ENCODE results near the gene ZCCHC17. TPM values are rescaled to one million over a fixed set of nuclear protein-coding genes. Genes with fewer than 3 reads are reported as not detected.

Gene ZCCHC17
- total RNA-seq = 40.6 and 48.4 TPM in 2 replicates

GRCh38 chr1:31296486-31297276, at the start of gene ZCCHC17, which contains the start of gene SNRNP40:
Gene ZCCHC17, plus strand, starts transcription at chr1:31297032. Its CDS starts 13,067 bp downstream, at chr1:31310099.
Gene SNRNP40, minus strand, starts transcription at chr1:31296788. Its CDS starts 37 bp downstream, at chr1:31296751.

GRCh38 chr1:31373056-31373896, 76.4 kb downstream of the ZCCHC17 start, which contains the start of gene FABP3:
Gene FABP3, minus strand, starts transcription at chr1:31373076. Its CDS starts 62 bp downstream, at chr1:31373014.

GRCh38 chr1:31412732-31413404, 116.0 kb downstream of the ZCCHC17 start, which contains the start of gene SERINC2:
Gene SERINC2, plus strand, starts transcription at chr1:31413213. Its CDS starts 53 bp downstream, at chr1:31413266.

Other genes with a start within 250 kb of the ZCCHC17 start
- gene PUM1, start 231.3 kb upstream of the ZCCHC17 start, total RNA-seq = 44.7 and 55.6 TPM in 2 replicates
- gene NKAIN1, start 57.1 kb upstream of the ZCCHC17 start, total RNA-seq = not detected in 2 replicates
- 86.3 and 106 TPM in 2 replicates for gene SNRNP40, start 244 bp upstream of the ZCCHC17 start, total RNA-seq
- 126 and 155 TPM in 2 replicates for gene FABP3, start 76.0 kb downstream of the ZCCHC17 start, total RNA-seq
- gene SERINC2, start 116.2 kb downstream of the ZCCHC17 start, total RNA-seq = 49.3 and 54.5 TPM in 2 replicates